Measurements from ENCODE around the gene S100A7A. TPM values are rescaled to one million over a fixed set of nuclear protein-coding genes. Genes with fewer than 3 reads are reported as not detected.

The S100A7A gene
- not detected for total RNA-seq (ENCODE audit: unreplicated experiment)
- long read RNA-seq, result 0 reads

GRCh38 chr1:153415850-153416570 is at the start of gene S100A7A:
S100A7A (plus strand) TSS chr1:153416520; CDS start chr1:153418083, 1,563 bp downstream.
- peaks cover 3% of the 10 kb centered on the region for H3K36me3 Mint-ChIP-seq (ENCODE audit: low read depth, unreplicated experiment)
- H3K4me1 Mint-ChIP-seq (ENCODE audit: unreplicated experiment), result no peaks in the 10 kb centered on the region
- no peak within 1 kb of the TSS for H3K27ac Mint-ChIP-seq (ENCODE audit: unreplicated experiment)
- peaks cover 4% of the 10 kb centered on the region for H3K9me3 Mint-ChIP-seq (ENCODE audit: unreplicated experiment)
- peaks cover 3% of the 10 kb centered on the region for H3K27me3 Mint-ChIP-seq (ENCODE audit: unreplicated experiment)
- no peak for DNase-seq (ENCODE audit: low spot score)
- TF ChIP-seq, protein P1, sequence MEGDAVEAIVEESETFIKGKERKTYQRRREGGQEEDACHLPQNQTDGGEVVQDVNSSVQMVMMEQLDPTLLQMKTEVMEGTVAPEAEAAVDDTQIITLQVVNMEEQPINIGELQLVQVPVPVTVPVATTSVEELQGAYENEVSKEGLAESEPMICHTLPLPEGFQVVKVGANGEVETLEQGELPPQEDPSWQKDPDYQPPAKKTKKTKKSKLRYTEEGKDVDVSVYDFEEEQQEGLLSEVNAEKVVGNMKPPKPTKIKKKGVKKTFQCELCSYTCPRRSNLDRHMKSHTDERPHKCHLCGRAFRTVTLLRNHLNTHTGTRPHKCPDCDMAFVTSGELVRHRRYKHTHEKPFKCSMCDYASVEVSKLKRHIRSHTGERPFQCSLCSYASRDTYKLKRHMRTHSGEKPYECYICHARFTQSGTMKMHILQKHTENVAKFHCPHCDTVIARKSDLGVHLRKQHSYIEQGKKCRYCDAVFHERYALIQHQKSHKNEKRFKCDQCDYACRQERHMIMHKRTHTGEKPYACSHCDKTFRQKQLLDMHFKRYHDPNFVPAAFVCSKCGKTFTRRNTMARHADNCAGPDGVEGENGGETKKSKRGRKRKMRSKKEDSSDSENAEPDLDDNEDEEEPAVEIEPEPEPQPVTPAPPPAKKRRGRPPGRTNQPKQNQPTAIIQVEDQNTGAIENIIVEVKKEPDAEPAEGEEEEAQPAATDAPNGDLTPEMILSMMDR (IDR thresholded peaks at IDR 0.05; ENCODE audit: unreplicated experiment), result no peak
- no peak within 1 kb of the TSS for H3K4me3 Mint-ChIP-seq (ENCODE audit: unreplicated experiment)

GRCh38 chr1:153367090-153367489 is 49.2 kb upstream of the S100A7A start:
- Mint-ChIP-seq H3K36me3 (ENCODE audit: low read depth, unreplicated experiment) (no peaks in the 10 kb centered on the region), H3K27me3 (ENCODE audit: unreplicated experiment) (peaks cover 6% of the 10 kb centered on the region), H3K27ac (ENCODE audit: unreplicated experiment) (no peak overlapping the region), H3K4me1 (ENCODE audit: unreplicated experiment) (no peaks in the 10 kb centered on the region), H3K9me3 (ENCODE audit: unreplicated experiment) (no peaks in the 10 kb centered on the region), H3K4me3 (ENCODE audit: unreplicated experiment) (no peak overlapping the region)
- DNase-seq (ENCODE audit: low spot score), result no peak
- TF ChIP-seq, protein P1 (IDR thresholded peaks at IDR 0.05; ENCODE audit: unreplicated experiment), result no peak

DNA sequence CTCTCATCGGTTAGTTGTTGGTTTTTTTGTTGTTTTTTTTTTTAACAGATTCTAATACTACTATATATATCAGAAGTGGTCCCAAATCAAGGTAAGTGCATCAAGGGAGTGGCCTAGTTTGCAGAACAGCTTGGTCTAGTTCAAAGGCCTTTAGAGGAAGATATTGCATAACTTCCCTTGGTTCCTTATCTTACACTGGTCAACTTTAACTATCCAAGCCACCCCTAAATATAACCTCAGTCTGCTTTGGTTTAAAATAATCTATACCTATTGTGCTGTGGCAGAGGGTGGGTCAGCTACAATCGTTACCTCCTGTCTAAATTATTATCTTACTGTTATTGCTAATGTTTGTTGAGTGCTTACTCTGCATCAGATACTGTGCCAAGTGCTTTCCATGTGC is 47.8 kb upstream of the S100A7A start:
- TF ChIP-seq, protein P1 (IDR thresholded peaks at IDR 0.05; ENCODE audit: unreplicated experiment), result no peak
- no peaks in the 10 kb centered on the region for H3K36me3 Mint-ChIP-seq (ENCODE audit: low read depth, unreplicated experiment)
- DNase-seq (ENCODE audit: low spot score), result no peak
- H3K27ac Mint-ChIP-seq (ENCODE audit: unreplicated experiment), result no peak overlapping the region
- peaks cover 6% of the 10 kb centered on the region for H3K27me3 Mint-ChIP-seq (ENCODE audit: unreplicated experiment)
- no peak overlapping the region for H3K4me3 Mint-ChIP-seq (ENCODE audit: unreplicated experiment)
- no peaks in the 10 kb centered on the region for H3K9me3 Mint-ChIP-seq (ENCODE audit: unreplicated experiment)
- no peaks in the 10 kb centered on the region for H3K4me1 Mint-ChIP-seq (ENCODE audit: unreplicated experiment)

GRCh38 chr1:153370146-153370545 is 46.2 kb upstream of the S100A7A start:
- H3K4me1 Mint-ChIP-seq (ENCODE audit: unreplicated experiment), result no peaks in the 10 kb centered on the region
- H3K36me3 Mint-ChIP-seq (ENCODE audit: low read depth, unreplicated experiment), result no peaks in the 10 kb centered on the region
- no peak overlapping the region for H3K27ac Mint-ChIP-seq (ENCODE audit: unreplicated experiment)
- TF ChIP-seq, protein P1 (IDR thresholded peaks at IDR 0.05; ENCODE audit: unreplicated experiment), result no peak
- H3K27me3 Mint-ChIP-seq (ENCODE audit: unreplicated experiment), result peaks cover 5% of the 10 kb centered on the region
- H3K4me3 Mint-ChIP-seq (ENCODE audit: unreplicated experiment), result no peak overlapping the region
- H3K9me3 Mint-ChIP-seq (ENCODE audit: unreplicated experiment), result no peaks in the 10 kb centered on the region
- DNase-seq (ENCODE audit: low spot score), result no peak

GRCh38 chr1:153371231-153371630 is 45.1 kb upstream of the S100A7A start:
- Mint-ChIP-seq H3K27me3 (ENCODE audit: unreplicated experiment) (peaks cover 4% of the 10 kb centered on the region), H3K4me3 (ENCODE audit: unreplicated experiment) (no peak overlapping the region), H3K4me1 (ENCODE audit: unreplicated experiment) (no peaks in the 10 kb centered on the region), H3K9me3 (ENCODE audit: unreplicated experiment) (no peaks in the 10 kb centered on the region), H3K36me3 (ENCODE audit: low read depth, unreplicated experiment) (no peaks in the 10 kb centered on the region), H3K27ac (ENCODE audit: unreplicated experiment) (no peak overlapping the region)
- TF ChIP-seq, protein P1 (IDR thresholded peaks at IDR 0.05; ENCODE audit: unreplicated experiment), result no peak
- no peak for DNase-seq (ENCODE audit: low spot score)

Data from endothelial cell (in vitro differentiated cells).